SK-N-MC (cell line): ENCODE measurements around the gene TERB1.

ENCODE experiments used
- EZH2 ChIP-seq: fragments of 200-600 bp; sonication (generic); IDR thresholded peaks from one replicate; pipeline ENCODE4 v1.6.1; 2017; ENCODE audit warnings: antibody characterized with exemption
- POLR2AphosphoS5 ChIP-seq: IDR thresholded peaks from 2 replicates; pipeline ENCODE4 v1.6.1; 2012; ENCODE audit warnings: mild to moderate bottlenecking, low read depth, low read length, borderline replicate concordance

DNA sequence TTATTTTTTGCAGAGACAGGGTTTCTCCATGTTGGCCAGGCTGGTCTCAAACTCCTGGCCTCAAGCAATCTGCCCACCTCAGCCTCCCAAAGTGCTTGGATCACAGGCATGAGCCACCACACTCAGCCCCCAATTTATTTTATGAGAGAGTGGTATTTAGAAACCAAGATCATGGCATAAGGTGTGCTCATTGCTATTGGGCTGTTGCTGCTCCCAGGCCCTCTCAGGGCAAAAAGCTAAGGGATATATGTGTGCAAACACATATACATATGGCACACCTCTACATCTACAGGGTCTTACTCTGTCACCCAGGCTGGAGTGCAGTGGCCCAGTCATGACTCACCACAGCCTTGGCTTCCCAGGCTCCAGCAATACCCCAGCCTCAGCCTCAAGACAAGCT is 89.8 kb downstream of the TERB1 start:
- no peak for TF ChIP-seq EZH2
- no peak for TF ChIP-seq POLR2AphosphoS5
